ENCODE data around the gene NSG2.

Gene NSG2

GRCh38 chr5:174147551-174147950 is 102.0 kb downstream of the NSG2 start:
- H3K27me3 ChIP-seq = no peaks in the 10 kb centered on the region
- no peak overlapping the region for H3K4me3 ChIP-seq (ENCODE audit: low read depth in 1 of 2, low read length in 1 of 2)

GRCh38 chr5:174148721-174149120 is 103.2 kb downstream of the NSG2 start:
- H3K4me3 ChIP-seq (ENCODE audit: low read depth in 1 of 2, low read length in 1 of 2) = no peak overlapping the region
- no peak for TF ChIP-seq CTCF (IDR thresholded peaks at IDR 0.05)
- no peaks in the 10 kb centered on the region for H3K36me3 ChIP-seq
- H3K27me3 ChIP-seq = no peaks in the 10 kb centered on the region
- H3K4me1 ChIP-seq (ENCODE audit: control insufficient read depth in 1 of 2, insufficient read depth in 1 of 2, low read depth in 1 of 2, low read length in 1 of 2) = no peaks in the 10 kb centered on the region
- H3K27ac ChIP-seq = no peak overlapping the region
- no peaks in the 10 kb centered on the region for H3K9me3 ChIP-seq

More at GRCh38 chr5:174147551-174147950, 102.0 kb downstream of the NSG2 start:
- H3K9me3 ChIP-seq = no peaks in the 10 kb centered on the region
- TF ChIP-seq CTCF (IDR thresholded peaks at IDR 0.05) = no peak
- no peak overlapping the region for H3K27ac ChIP-seq
- no peaks in the 10 kb centered on the region for H3K36me3 ChIP-seq
- H3K4me1 ChIP-seq (ENCODE audit: control insufficient read depth in 1 of 2, insufficient read depth in 1 of 2, low read depth in 1 of 2, low read length in 1 of 2) = no peaks in the 10 kb centered on the region

- Histone ChIP-seq H3K4me1 (ENCODE audit: control insufficient read depth in 1 of 2, insufficient read depth in 1 of 2, low read depth in 1 of 2, low read length in 1 of 2) (no peaks in the 10 kb centered on the region), H3K4me3 (ENCODE audit: low read depth in 1 of 2, low read length in 1 of 2) (no peak overlapping the region), H3K27ac (no peak overlapping the region), H3K27me3 (no peaks in the 10 kb centered on the region), H3K36me3 (no peaks in the 10 kb centered on the region), H3K9me3 (no peaks in the 10 kb centered on the region)
- no peak for TF ChIP-seq CTCF (IDR thresholded peaks at IDR 0.05)
Observed at GRCh38 chr5:174149426-174149825, 103.9 kb downstream of the NSG2 start.

- H3K36me3 ChIP-seq = no peaks in the 10 kb centered on the region
- H3K27ac ChIP-seq = no peak overlapping the region
- H3K9me3 ChIP-seq = no peaks in the 10 kb centered on the region
- no peaks in the 10 kb centered on the region for H3K27me3 ChIP-seq
- no peak overlapping the region for H3K4me3 ChIP-seq (ENCODE audit: low read depth in 1 of 2, low read length in 1 of 2)
- no peak for TF ChIP-seq CTCF (IDR thresholded peaks at IDR 0.05)
- no peaks in the 10 kb centered on the region for H3K4me1 ChIP-seq (ENCODE audit: control insufficient read depth in 1 of 2, insufficient read depth in 1 of 2, low read depth in 1 of 2, low read length in 1 of 2)
Observed at GRCh38 chr5:174149989-174150388, 104.5 kb downstream of the NSG2 start.

- TF ChIP-seq CTCF (IDR thresholded peaks at IDR 0.05) = no peak
- no peak overlapping the region for H3K27ac ChIP-seq
- H3K36me3 ChIP-seq = no peaks in the 10 kb centered on the region
- H3K4me3 ChIP-seq (ENCODE audit: low read depth in 1 of 2, low read length in 1 of 2) = no peak overlapping the region
- H3K27me3 ChIP-seq = no peaks in the 10 kb centered on the region
- no peaks in the 10 kb centered on the region for H3K4me1 ChIP-seq (ENCODE audit: control insufficient read depth in 1 of 2, insufficient read depth in 1 of 2, low read depth in 1 of 2, low read length in 1 of 2)
- H3K9me3 ChIP-seq = no peaks in the 10 kb centered on the region
Observed at GRCh38 chr5:174151599-174152181, 106.2 kb downstream of the NSG2 start.

GRCh38 chr5:174154559-174154958 is 109.1 kb downstream of the NSG2 start:
- TF ChIP-seq CTCF (IDR thresholded peaks at IDR 0.05) = no peak

More at GRCh38 chr5:174154559-174154958, 109.1 kb downstream of the NSG2 start:
- Histone ChIP-seq H3K9me3 (no peaks in the 10 kb centered on the region), H3K36me3 (no peaks in the 10 kb centered on the region), H3K27ac (no peak overlapping the region), H3K4me1 (ENCODE audit: control insufficient read depth in 1 of 2, insufficient read depth in 1 of 2, low read depth in 1 of 2, low read length in 1 of 2) (no peaks in the 10 kb centered on the region), H3K4me3 (ENCODE audit: low read depth in 1 of 2, low read length in 1 of 2) (no peak overlapping the region), H3K27me3 (no peaks in the 10 kb centered on the region)
